ENCODE measurements around the gene TENM3.

DNA sequence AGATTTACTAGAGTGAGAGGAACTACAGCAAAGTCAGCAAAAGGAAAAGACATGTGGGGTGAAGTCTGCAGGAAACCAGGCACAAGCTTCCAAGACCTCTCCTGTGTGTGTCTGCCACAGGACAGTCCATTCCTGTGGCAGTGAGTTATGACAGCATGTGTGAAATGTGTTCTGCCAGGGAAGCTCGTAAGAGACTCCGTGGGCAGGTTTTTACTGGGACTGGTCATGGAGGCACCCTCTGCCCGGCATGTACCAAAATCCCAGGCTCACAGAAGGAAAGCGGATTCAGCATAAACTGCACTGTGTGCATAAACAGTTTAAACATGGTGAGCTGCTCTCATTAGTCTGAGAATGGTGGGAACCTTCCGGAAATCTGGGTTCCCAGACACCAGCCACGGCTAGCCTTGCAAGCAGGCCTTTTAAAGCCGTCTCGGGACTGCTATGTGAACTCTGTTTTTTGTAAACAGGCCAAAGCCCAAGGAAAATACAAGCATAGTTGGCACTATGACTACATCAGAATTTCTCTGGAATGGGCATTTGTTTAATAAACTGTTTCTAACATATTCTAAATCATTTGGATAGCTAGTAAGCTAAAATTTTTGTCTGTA, 288.5 kb downstream of the TENM3 start:
- TF ChIP-seq GABPB1 (CRISPR knock-in tag; IDR thresholded peaks at IDR 0.05) (no peak), CTCF (IDR thresholded peaks at IDR 0.05) (no peak)
